HepG2 (cell line): Measurements from ENCODE around the gene MED13L. TPM values are rescaled to one million over a fixed set of nuclear protein-coding genes. Genes with fewer than 3 reads are reported as not detected.

ENCODE experiments used
- ATAC-seq: fragments of 200-7000 bp; cut with Tn5 transposase; 3 replicates; pipeline ENCODE4 v1.9.1; 2020; ENCODE audit warnings: mild to moderate bottlenecking, moderate library complexity
- BruUV-seq: library from RNA; stranded (reverse); fragments of 400-500 nt; replicated peaks from 2 replicates; lab custom pipeline; 2021; lab: Mats Ljungman, UMichigan
- CTCF ChIA-PET: fragments of 300-600 bp; formaldehyde crosslinking; extraction: SDS; loops from one replicate; lab custom pipeline; 2021; ENCODE audit warnings: low total read pairs, inconsistent platforms, low intra/inter-chr PET ratio; lab: Yijun Ruan, JAX
- POLR2A ChIA-PET: fragments of 350-600 bp; sonication (Branson Sonifier 250); formaldehyde crosslinking; loops from one replicate; lab custom pipeline; 2020; ENCODE audit warnings: antibody characterized with exemption, inconsistent platforms; lab: Yijun Ruan, JAX
- DNase-seq: peaks from one replicate; pipeline ENCODE4 v3.0.0-alpha.2; 2015; ENCODE audit warnings: low spot score
- FAIRE-seq: peaks from 3 replicates; lab custom pipeline; 2011; peaks lifted over from hg19 to GRCh38; lab: Jason Lieb, UNC
- H2AFZ ChIP-seq: one replicate; pipeline ENCODE4 v1.6.1; 2011; ENCODE audit warnings: low read length, inconsistent platforms
- H3K27ac ChIP-seq: fragments of 300-600 bp; 3 replicates; pipeline ENCODE4 v1.8.0; 2011; ENCODE audit warnings: mixed run types, mild to moderate bottlenecking, mixed read lengths, low read length, inconsistent platforms; ENCODE audit not compliant: insufficient read depth; ENCODE audit errors: extremely low read length
- H3K27me3 ChIP-seq, 2 experiments: fragments of 200-600 bp in 1 of 2; 2 replicates in 1 of 2; 3 replicates in 1 of 2; pipeline versions ENCODE4 v1.6.0 to v1.8.0; 2011; ENCODE audit warnings: low read length in 2 of 2, mild to moderate bottlenecking in 2 of 2, moderate library complexity in 2 of 2, inconsistent platforms in 1 of 2; ENCODE audit not compliant: insufficient read depth in 2 of 2, control insufficient read depth in 1 of 2
- H3K36me3 ChIP-seq, 2 experiments: fragments of 200-600 bp in 1 of 2; replicated peaks in 1 of 2; 2 replicates in 1 of 2; 3 replicates in 1 of 2; pipeline versions ENCODE4 v1.5.1 to v1.8.0; 2011; ENCODE audit warnings: low read length in 2 of 2, inconsistent platforms in 1 of 2; ENCODE audit not compliant: insufficient read depth in 2 of 2, control insufficient read depth in 1 of 2
- H3K4me1 ChIP-seq: 2 replicates; pipeline ENCODE4 v1.5.1; 2012; ENCODE audit warnings: low read length, inconsistent platforms; ENCODE audit not compliant: insufficient read depth
- H3K4me2 ChIP-seq: 2 replicates; pipeline ENCODE4 v1.6.0; 2011; ENCODE audit warnings: low read depth, low read length, inconsistent platforms
- H3K4me3 ChIP-seq, 3 experiments: fragments of 200-600 bp in 1 of 3; sonication (generic), shearing (Covaris generic) in 1 of 3; replicated peaks in 1 of 3; 2 replicates each; pipeline ENCODE4 v1.5.1; 2011 to 2016; ENCODE audit warnings: low read length in 3 of 3, inconsistent platforms in 2 of 3, low read depth in 2 of 3, mild to moderate bottlenecking in 2 of 3, control low read depth in 1 of 3, mixed read lengths in 1 of 3; ENCODE audit not compliant: insufficient read depth in 1 of 3
- H3K79me2 ChIP-seq: one replicate; pipeline ENCODE4 v1.6.1; 2011; ENCODE audit warnings: low read length, inconsistent platforms; ENCODE audit not compliant: insufficient read depth
- H3K9ac ChIP-seq: 2 replicates; pipeline ENCODE4 v1.6.0; 2011; ENCODE audit warnings: mild to moderate bottlenecking, low read depth, low read length, inconsistent platforms; ENCODE audit not compliant: insufficient read depth
- H3K9me3 ChIP-seq: 2 replicates; pipeline ENCODE4 v1.5.1; 2012; ENCODE audit warnings: mild to moderate bottlenecking, low read length
- H4K20me1 ChIP-seq: 2 replicates; pipeline ENCODE4 v1.6.0; 2011; ENCODE audit warnings: inconsistent platforms, mild to moderate bottlenecking, low read length, moderate library complexity; ENCODE audit not compliant: insufficient read depth
- HES4 ChIP-seq: sonication (generic); formaldehyde crosslinking; IDR thresholded peaks from 2 replicates; pipeline ENCODE4 v1.9.0; 2021; ENCODE audit warnings: mild to moderate bottlenecking, missing genetic modification reagents, borderline replicate concordance
- HNF4A ChIP-seq: sonication (generic); formaldehyde crosslinking; IDR thresholded peaks from 2 replicates; pipeline ENCODE4 v1.4.0; 2020; ENCODE audit warnings: missing genetic modification reagents
- NCOA1 ChIP-seq: sonication (generic); formaldehyde crosslinking; IDR thresholded peaks from 2 replicates; pipeline ENCODE4 v1.9.0; 2021; ENCODE audit warnings: missing genetic modification reagents
- NPAS2 ChIP-seq: sonication (generic); formaldehyde crosslinking; IDR thresholded peaks from 2 replicates; pipeline ENCODE4 v1.8.0; 2022; ENCODE audit warnings: mild to moderate bottlenecking, missing genetic modification reagents, borderline replicate concordance
- RNF2 ChIP-seq: fragments of 450-650 bp; conservative IDR thresholded peaks from 2 replicates; pipeline ENCODE4 v1.6.1; 2016; ENCODE audit warnings: low read depth
- SMAD1 ChIP-seq: sonication (generic); formaldehyde crosslinking; IDR thresholded peaks from 2 replicates; pipeline ENCODE4 v1.4.0; 2020; ENCODE audit warnings: missing genetic modification reagents, low read depth, mild to moderate bottlenecking, borderline replicate concordance
- TSC22D2 ChIP-seq: sonication (generic); formaldehyde crosslinking; IDR thresholded peaks from 2 replicates; pipeline ENCODE4 v1.5.1; 2020; ENCODE audit warnings: missing genetic modification reagents, mild to moderate bottlenecking, borderline replicate concordance
- ZBTB21 ChIP-seq: sonication (generic); formaldehyde crosslinking; IDR thresholded peaks from 2 replicates; pipeline ENCODE4 v1.4.0; 2020; ENCODE audit warnings: missing genetic modification reagents
- ZC3H13 ChIP-seq: sonication (generic); formaldehyde crosslinking; IDR thresholded peaks from 2 replicates; pipeline ENCODE4 v1.8.1; 2023; ENCODE audit warnings: mild to moderate bottlenecking, missing genetic modification reagents, moderate library complexity
- ZNF446 ChIP-seq: sonication (generic); formaldehyde crosslinking; IDR thresholded peaks from 2 replicates; pipeline ENCODE4 v1.5.0; 2020; ENCODE audit warnings: mild to moderate bottlenecking, missing genetic modification reagents
- ZNF567 ChIP-seq: sonication (generic); formaldehyde crosslinking; IDR thresholded peaks from 2 replicates; pipeline ENCODE4 v1.8.1; 2023; ENCODE audit warnings: mild to moderate bottlenecking, missing genetic modification reagents, borderline replicate concordance
- ZNF674 ChIP-seq: sonication (generic); formaldehyde crosslinking; IDR thresholded peaks from 2 replicates; pipeline ENCODE4 v1.5.0; 2020; ENCODE audit warnings: low read depth, mild to moderate bottlenecking, missing genetic modification reagents
- whole genome bisulfite sequencing: methylation state at CpG from one replicate; pipeline ENCODE4 v1.1.6; 2017; ENCODE audit warnings: low lambda C conversion rate; 5-methylcytosine and 5-hydroxymethylcytosine counted together
- in situ Hi-C: cut with HindIII; loops from 2 replicates; pipeline ENCODE4 v1.10.0; 2017; ENCODE audit warnings: low pct_unique_long_range_greater_than_20kb; ENCODE audit not compliant: extremely low pct_ligation_motif_present
- intact Hi-C: fragments of 100-400 bp; cut with micrococcal nuclease; formaldehyde crosslinking; loops from one replicate; pipeline ENCODE4 v1.10.0; 2022; ENCODE audit not compliant: unreplicated experiment
- polyA plus RNA-seq, 8 experiments: library from polyadenylated mRNA; depleted of rRNA in 3 of 8; stranded (reverse) in 7 of 8; unstranded in 1 of 8; fragments of >200 nt; fragmentation: Illumina TruSeq in 4 of 8; extraction: Trizol in 4 of 8; gene quantifications; 2 replicates each; pipeline versions ENCODE4 v1.2.1 to v1.2.3, GENCODE V29; 2011 to 2016; ENCODE audit warnings: low read depth in 4 of 8, missing spikeins in 1 of 8, mixed read lengths in 1 of 8; ENCODE audit not compliant: insufficient read depth in 1 of 8
- total RNA-seq, 5 experiments: library from RNA; depleted of rRNA; stranded (reverse); fragments of >200 nt; fragmentation: Illumina TruSeq; extraction: Trizol; gene quantifications; 2 replicates each; pipeline ENCODE4 v1.2.3, GENCODE V29; 2016; ENCODE audit warnings: low read depth in 1 of 5
- TF ChIP-seq, protein P1 (sequence below): sonication (generic); formaldehyde crosslinking; IDR thresholded peaks from 2 replicates; pipeline ENCODE4 v1.4.0; 2020; ENCODE audit warnings: low read depth, mild to moderate bottlenecking, missing genetic modification reagents
- TF ChIP-seq, protein P2 (sequence below): sonication (generic); formaldehyde crosslinking; IDR thresholded peaks from 2 replicates; pipeline ENCODE4 v1.8.0; 2022; ENCODE audit warnings: low read depth, missing genetic modification reagents
- TF ChIP-seq, protein P3 (sequence below): sonication (generic); formaldehyde crosslinking; IDR thresholded peaks from 2 replicates; pipeline ENCODE4 v1.4.0; 2020; ENCODE audit warnings: missing genetic modification reagents
- TF ChIP-seq, protein P4 (sequence below): IDR thresholded peaks from 2 replicates; pipeline ENCODE4 v1.6.1; 2016
- TF ChIP-seq, protein P5 (sequence below), 2 experiments: fragments of 450-650 bp in 1 of 2; sonication (generic) in 1 of 2; formaldehyde crosslinking; IDR thresholded peaks; 2 replicates each; pipeline versions ENCODE4 v1.5.0 to v1.8.0; 2020 to 2022; ENCODE audit warnings: mild to moderate bottlenecking in 1 of 2, missing genetic modification reagents in 1 of 2

MED13L gene
- total and polyA plus RNA-seq, 2 of the 13 experiments (the other 11 are each of a cell fraction or from before 2014, with no cell fraction given), result 24.8 to 38.9 TPM

DNA sequence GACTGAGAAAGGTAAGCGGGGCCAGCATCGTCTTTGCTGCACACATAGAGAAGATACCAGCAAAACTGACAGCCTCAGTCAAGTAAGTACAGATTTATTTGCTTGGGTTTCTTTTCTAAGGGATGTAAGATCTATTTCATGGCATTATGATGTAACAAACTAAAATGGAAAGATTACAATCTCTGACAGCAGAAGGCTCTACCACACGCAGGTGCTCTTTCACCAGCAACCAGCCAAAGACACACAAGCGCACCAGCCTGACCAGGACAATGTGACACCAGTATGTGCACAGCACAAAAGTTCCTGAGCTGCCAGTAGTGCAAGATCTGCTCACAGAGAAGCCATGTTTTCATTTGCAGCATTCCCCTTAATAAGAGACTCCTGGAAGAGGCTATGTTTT is 311.1 kb downstream of the MED13L start (continued):
- TF ChIP-seq ZNF674 (CRISPR knock-in tag) (no peak), NCOA1 (no peak)

DNA sequence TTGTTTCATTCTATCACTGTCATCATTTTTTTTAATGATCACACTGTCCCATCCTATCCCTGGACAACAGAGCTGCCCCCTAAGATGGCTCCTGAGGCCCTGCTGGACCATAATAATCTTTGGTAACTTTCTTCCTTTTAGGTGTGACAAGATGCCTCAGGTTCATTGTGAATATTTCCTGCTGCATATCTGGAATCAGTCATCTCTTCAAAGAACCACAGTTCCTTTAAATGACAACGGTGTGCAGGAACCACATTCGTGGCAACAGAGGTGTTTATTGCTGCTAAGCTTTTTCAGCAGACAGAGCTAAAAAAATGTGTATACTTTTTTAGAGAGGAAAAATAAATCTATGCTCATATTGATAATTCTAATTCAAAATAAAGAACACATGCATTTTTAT is 312.9 kb downstream of the MED13L start:
- intact Hi-C loops, result no loop called here
- POLR2A ChIA-PET, result no interaction called here
- FAIRE-seq, result no peak
- TF ChIP-seq ZC3H13 (CRISPR knock-in tag) (no peak), HES4 (CRISPR knock-in tag) (no peak), ZBTB21 (no peak), SMAD1 (no peak), RNF2 (no peak), NPAS2 (CRISPR knock-in tag) (no peak), TSC22D2 (CRISPR knock-in tag) (no peak), HNF4A (CRISPR knock-in tag) (no peak), ZNF567 (CRISPR knock-in tag) (no peak), ZNF446 (CRISPR knock-in tag) (no peak)
- TF ChIP-seq, protein P1, sequence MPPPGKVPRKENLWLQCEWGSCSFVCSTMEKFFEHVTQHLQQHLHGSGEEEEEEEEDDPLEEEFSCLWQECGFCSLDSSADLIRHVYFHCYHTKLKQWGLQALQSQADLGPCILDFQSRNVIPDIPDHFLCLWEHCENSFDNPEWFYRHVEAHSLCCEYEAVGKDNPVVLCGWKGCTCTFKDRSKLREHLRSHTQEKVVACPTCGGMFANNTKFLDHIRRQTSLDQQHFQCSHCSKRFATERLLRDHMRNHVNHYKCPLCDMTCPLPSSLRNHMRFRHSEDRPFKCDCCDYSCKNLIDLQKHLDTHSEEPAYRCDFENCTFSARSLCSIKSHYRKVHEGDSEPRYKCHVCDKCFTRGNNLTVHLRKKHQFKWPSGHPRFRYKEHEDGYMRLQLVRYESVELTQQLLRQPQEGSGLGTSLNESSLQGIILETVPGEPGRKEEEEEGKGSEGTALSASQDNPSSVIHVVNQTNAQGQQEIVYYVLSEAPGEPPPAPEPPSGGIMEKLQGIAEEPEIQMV (CRISPR knock-in tag), result no peak
- TF ChIP-seq, protein P2, sequence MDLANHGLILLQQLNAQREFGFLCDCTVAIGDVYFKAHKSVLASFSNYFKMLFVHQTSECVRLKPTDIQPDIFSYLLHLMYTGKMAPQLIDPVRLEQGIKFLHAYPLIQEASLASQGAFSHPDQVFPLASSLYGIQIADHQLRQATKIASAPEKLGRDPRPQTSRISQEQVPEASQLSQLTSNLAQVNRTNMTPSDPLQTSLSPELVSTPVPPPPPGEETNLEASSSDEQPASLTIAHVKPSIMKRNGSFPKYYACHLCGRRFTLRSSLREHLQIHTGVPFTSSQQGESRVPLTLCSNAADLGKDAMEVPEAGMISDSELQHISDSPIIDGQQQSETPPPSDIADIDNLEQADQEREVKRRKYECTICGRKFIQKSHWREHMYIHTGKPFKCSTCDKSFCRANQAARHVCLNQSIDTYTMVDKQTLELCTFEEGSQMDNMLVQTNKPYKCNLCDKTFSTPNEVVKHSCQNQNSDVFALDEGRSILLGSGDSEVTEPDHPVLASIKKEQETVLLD (CRISPR knock-in tag), result no peak
- TF ChIP-seq, protein P3, sequence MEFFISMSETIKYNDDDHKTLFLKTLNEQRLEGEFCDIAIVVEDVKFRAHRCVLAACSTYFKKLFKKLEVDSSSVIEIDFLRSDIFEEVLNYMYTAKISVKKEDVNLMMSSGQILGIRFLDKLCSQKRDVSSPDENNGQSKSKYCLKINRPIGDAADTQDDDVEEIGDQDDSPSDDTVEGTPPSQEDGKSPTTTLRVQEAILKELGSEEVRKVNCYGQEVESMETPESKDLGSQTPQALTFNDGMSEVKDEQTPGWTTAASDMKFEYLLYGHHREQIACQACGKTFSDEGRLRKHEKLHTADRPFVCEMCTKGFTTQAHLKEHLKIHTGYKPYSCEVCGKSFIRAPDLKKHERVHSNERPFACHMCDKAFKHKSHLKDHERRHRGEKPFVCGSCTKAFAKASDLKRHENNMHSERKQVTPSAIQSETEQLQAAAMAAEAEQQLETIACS (CRISPR knock-in tag), result no peak
- TF ChIP-seq, protein P4, sequence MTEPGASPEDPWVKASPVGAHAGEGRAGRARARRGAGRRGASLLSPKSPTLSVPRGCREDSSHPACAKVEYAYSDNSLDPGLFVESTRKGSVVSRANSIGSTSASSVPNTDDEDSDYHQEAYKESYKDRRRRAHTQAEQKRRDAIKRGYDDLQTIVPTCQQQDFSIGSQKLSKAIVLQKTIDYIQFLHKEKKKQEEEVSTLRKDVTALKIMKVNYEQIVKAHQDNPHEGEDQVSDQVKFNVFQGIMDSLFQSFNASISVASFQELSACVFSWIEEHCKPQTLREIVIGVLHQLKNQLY (CRISPR knock-in tag), result no peak
- TF ChIP-seq, protein P5, sequence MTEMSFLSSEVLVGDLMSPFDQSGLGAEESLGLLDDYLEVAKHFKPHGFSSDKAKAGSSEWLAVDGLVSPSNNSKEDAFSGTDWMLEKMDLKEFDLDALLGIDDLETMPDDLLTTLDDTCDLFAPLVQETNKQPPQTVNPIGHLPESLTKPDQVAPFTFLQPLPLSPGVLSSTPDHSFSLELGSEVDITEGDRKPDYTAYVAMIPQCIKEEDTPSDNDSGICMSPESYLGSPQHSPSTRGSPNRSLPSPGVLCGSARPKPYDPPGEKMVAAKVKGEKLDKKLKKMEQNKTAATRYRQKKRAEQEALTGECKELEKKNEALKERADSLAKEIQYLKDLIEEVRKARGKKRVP (CRISPR knock-in tag; IDR thresholded peaks at IDR 0.05), result no peak

More for the DNA sequence above, 312.9 kb downstream of the MED13L start:
- Histone ChIP-seq H3K9me3 (no peaks in the 10 kb centered on the region), H3K4me1 (no peaks in the 10 kb centered on the region), H4K20me1 (no peaks in the 10 kb centered on the region), H3K9ac (no peak overlapping the region), H3K27me3 (no peaks in the 10 kb centered on the region), H2AFZ (no peak overlapping the region), H3K4me3 (no peak overlapping the region), H3K36me3 (peaks cover 20 to 73% of the 10 kb centered on the region in 2 experiments), H3K4me2 (no peak overlapping the region), H3K27ac (no peak overlapping the region), H3K79me2 (no peaks in the 10 kb centered on the region)
- CTCF ChIA-PET, result no interaction called here
- ATAC-seq (no peak), DNase-seq (no peak)
- no TSS peak for BruUV-seq
- in situ Hi-C loops, result no loop called here
- 96% methylated on average over 2 of the region's 2 CpGs for WGBS
